ENCODE results near the gene LRRC32.

Gene LRRC32

DNA sequence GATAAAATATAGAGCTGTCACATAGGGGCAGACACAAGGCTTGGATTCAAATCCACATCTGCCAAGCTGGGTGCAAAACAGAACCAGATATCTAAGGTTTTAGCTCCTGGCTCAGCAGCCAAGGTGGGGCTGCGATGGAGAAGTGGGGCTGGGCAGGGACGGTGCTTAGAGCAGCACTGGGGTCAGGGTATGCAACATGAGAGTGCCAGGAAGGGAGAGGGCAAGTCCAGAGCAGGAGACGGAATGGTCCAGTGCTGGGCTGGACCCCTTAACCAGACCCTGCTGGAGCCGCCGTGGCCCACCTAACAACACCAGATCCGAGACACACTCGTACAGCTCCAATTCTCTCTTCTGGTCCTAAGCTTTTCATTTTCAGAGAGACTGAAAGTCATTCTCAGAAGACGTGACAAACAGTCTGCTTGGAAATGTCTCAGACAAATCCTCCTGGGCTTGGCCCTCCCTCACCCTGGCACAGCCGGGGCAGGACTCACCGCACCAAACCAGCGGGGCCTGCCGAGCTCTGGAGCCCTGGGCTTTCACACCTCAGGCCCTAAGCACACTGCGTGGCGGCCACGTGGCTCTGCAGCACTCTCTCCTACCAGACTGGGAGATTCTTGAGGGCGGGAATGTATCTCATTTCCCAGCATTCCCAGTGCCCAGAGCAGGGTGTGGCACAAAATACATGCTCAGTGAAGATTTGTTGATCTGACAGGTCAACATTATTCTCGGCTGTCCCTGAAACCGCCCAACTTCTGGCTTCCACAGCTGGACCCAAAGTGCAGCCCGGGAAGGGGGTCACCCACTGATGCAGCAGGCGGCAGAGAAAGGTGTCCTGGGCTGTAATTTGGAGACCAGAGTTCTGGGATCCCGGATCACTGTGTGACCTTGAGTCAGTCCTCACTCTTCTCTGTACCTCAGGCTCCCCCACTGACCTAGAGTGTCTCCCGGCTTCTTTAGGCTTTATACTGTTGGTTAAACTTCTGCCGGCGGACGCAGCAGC is 11.6 kb downstream of the LRRC32 start:
- Histone ChIP-seq H3K9me3 (ENCODE audit: severe bottlenecking) (no peaks in the 10 kb centered on the region), H3K27ac (ENCODE audit: poor library complexity, severe bottlenecking) (no peak overlapping the region), H3K36me3 (ENCODE audit: low read depth) (no peaks in the 10 kb centered on the region), H3K27me3 (ENCODE audit: insufficient read depth, poor library complexity, severe bottlenecking) (no peaks in the 10 kb centered on the region), H3K4me3 (ENCODE audit: severe bottlenecking) (no peak overlapping the region), H3K4me1 (ENCODE audit: insufficient read depth, poor library complexity, severe bottlenecking) (no peaks in the 10 kb centered on the region)
- DNase-seq (ENCODE audit: low spot score) (no peak), ATAC-seq (ENCODE audit: low read depth) (no peak)
- TF ChIP-seq, protein P1, sequence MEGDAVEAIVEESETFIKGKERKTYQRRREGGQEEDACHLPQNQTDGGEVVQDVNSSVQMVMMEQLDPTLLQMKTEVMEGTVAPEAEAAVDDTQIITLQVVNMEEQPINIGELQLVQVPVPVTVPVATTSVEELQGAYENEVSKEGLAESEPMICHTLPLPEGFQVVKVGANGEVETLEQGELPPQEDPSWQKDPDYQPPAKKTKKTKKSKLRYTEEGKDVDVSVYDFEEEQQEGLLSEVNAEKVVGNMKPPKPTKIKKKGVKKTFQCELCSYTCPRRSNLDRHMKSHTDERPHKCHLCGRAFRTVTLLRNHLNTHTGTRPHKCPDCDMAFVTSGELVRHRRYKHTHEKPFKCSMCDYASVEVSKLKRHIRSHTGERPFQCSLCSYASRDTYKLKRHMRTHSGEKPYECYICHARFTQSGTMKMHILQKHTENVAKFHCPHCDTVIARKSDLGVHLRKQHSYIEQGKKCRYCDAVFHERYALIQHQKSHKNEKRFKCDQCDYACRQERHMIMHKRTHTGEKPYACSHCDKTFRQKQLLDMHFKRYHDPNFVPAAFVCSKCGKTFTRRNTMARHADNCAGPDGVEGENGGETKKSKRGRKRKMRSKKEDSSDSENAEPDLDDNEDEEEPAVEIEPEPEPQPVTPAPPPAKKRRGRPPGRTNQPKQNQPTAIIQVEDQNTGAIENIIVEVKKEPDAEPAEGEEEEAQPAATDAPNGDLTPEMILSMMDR (IDR thresholded peaks at IDR 0.05; ENCODE audit: poor library complexity, severe bottlenecking), result no peak

DNA sequence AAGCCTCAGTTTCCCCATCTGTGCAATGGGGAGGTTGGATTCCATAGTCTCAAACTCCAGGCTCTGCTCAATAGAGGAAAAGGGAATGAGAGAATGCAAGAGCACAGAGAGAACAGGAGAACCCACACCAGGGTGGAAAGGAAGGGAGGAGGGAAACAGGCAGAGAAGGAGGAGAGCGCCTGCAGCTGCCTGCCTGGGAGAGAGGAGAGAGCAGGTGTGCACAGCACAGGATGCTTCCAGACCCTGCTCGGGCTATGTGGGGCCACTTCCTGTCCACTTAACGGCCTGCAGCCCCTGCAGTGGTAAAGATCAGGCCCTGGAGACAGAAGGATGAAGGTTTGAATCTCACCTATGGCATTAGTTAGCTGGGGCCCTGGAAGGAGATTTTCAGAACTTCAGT is 12.3 kb downstream of the LRRC32 start:
- ATAC-seq (ENCODE audit: low read depth) (no peak), DNase-seq (ENCODE audit: low spot score) (no peak)
- TF ChIP-seq, protein P1 (IDR thresholded peaks at IDR 0.05; ENCODE audit: poor library complexity, severe bottlenecking), result no peak
- H3K27me3 ChIP-seq (ENCODE audit: insufficient read depth, poor library complexity, severe bottlenecking), result no peaks in the 10 kb centered on the region
- H3K9me3 ChIP-seq (ENCODE audit: severe bottlenecking), result no peaks in the 10 kb centered on the region
- H3K36me3 ChIP-seq (ENCODE audit: low read depth), result no peaks in the 10 kb centered on the region
- H3K4me1 ChIP-seq (ENCODE audit: insufficient read depth, poor library complexity, severe bottlenecking), result no peaks in the 10 kb centered on the region
- no peak overlapping the region for H3K4me3 ChIP-seq (ENCODE audit: severe bottlenecking)
- H3K27ac ChIP-seq (ENCODE audit: poor library complexity, severe bottlenecking), result no peak overlapping the region

DNA sequence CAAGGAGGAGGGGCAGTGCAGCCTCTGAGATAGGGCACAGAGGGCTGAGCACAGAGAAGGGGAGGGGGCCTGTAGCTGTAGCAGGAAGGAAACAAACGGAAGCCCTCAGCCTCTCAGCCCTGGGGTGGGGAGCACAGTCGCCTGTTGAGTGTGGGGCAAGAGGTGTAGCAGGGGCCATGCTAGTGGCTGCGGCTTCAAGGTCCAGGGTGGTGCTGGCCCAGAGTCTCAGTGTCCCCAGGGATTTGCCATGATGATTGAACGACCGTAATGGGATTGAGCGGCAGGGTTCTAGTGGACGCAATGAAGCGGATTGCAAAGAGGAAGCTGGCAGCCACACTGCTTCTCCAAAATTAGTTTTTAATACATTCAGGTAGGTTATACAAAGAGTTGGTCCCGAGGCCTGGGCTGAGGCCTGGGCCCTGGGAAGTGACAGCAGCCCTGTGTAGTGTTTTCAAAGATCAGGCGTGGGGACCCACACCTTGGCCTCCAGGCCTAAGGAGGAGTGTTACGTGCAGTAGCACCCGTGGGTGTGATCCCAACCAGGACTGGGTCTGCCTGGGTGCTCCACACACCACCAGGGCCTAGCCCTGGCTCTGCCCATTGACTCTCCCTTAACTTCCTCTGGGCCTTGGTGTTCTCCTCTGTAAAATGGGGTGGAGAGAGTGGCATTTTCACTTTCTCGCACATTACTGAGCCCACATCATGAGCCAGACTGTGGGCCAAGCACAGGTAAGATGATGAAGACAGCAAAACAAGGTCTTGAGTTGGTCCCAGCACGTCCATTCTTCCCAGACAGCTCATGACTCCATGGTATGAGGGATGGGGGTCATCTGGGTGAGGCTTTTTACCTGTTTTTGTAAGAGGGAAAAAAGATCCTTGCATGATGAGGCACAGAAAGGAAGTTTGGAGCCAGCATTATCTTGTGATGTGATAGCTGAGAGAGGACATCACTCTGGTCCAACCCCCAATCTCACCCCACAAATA is 13.1 kb downstream of the LRRC32 start:
- H3K27me3 ChIP-seq (ENCODE audit: insufficient read depth, poor library complexity, severe bottlenecking), result no peaks in the 10 kb centered on the region
- H3K4me3 ChIP-seq (ENCODE audit: severe bottlenecking), result no peak overlapping the region
- H3K36me3 ChIP-seq (ENCODE audit: low read depth), result no peaks in the 10 kb centered on the region
- no peaks in the 10 kb centered on the region for H3K9me3 ChIP-seq (ENCODE audit: severe bottlenecking)
- ATAC-seq (ENCODE audit: low read depth) (no peak), DNase-seq (ENCODE audit: low spot score) (no peak)
- H3K27ac ChIP-seq (ENCODE audit: poor library complexity, severe bottlenecking), result no peak overlapping the region
- TF ChIP-seq, protein P1 (IDR thresholded peaks at IDR 0.05; ENCODE audit: poor library complexity, severe bottlenecking), result no peak
- no peaks in the 10 kb centered on the region for H3K4me1 ChIP-seq (ENCODE audit: insufficient read depth, poor library complexity, severe bottlenecking)

DNA sequence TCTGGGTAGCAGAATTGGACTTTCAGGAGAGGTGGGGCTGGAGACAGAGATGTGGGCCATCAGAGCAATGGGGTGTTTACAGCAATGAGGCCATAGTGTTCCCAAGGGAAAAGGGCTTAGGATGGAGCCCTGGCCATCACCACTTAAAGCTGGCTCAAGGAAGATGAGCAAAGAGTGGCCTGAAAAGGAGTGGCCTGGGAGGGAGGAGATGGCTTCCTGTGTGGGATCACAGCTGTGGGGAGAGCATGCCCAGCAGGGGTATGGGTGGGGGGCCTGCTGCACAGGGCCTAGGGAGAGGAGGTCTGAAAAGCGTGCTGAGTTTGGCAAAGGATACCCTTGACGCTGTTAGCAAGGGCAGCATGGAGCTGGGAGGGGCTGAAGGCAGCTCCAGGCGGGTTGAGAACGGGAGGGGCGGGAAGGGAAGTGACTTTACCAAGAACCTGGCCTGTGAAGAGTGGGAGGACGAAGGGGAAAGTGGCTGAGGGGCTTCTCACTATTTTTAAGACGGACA is 13.9 kb downstream of the LRRC32 start:
- Histone ChIP-seq H3K9me3 (ENCODE audit: severe bottlenecking) (no peaks in the 10 kb centered on the region), H3K27ac (ENCODE audit: poor library complexity, severe bottlenecking) (no peak overlapping the region), H3K4me3 (ENCODE audit: severe bottlenecking) (no peak overlapping the region), H3K36me3 (ENCODE audit: low read depth) (no peaks in the 10 kb centered on the region), H3K27me3 (ENCODE audit: insufficient read depth, poor library complexity, severe bottlenecking) (no peaks in the 10 kb centered on the region), H3K4me1 (ENCODE audit: insufficient read depth, poor library complexity, severe bottlenecking) (no peaks in the 10 kb centered on the region)
- DNase-seq (ENCODE audit: low spot score) (no peak), ATAC-seq (ENCODE audit: low read depth) (no peak)
- TF ChIP-seq, protein P1 (IDR thresholded peaks at IDR 0.05; ENCODE audit: poor library complexity, severe bottlenecking), result no peak

Data from RWPE2 (cell line).